Tongue (tissue), 2 donors: Measurements from ENCODE around the gene LRRC61. TPM values are rescaled to one million over a fixed set of nuclear protein-coding genes. Genes with fewer than 3 reads are reported as not detected.

Experiments used
- DNase-seq: peaks from one replicate; pipeline ENCODE4 v3.0.0-alpha.2; 2015
- total RNA-seq: library from RNA; depleted of rRNA; stranded (reverse); fragments of >200 nt; gene quantifications from one replicate; pipeline ENCODE4 v1.2.3, GENCODE V29; 2014

LRRC61 gene
- total RNA-seq, 1 donor from 2014 or later, result 6.3 TPM

GRCh38 chr7:150357270-150357669, 34.1 kb downstream of the LRRC61 start:
- DNase-seq, result no peak

- DNase-seq, result no peak
Observed at GRCh38 chr7:150357771-150358427, 34.7 kb downstream of the LRRC61 start.

GRCh38 chr7:150358433-150358832, 35.3 kb downstream of the LRRC61 start:
- DNase-seq, result no peak

GRCh38 chr7:150358988-150359621, 36.0 kb downstream of the LRRC61 start:
- no peak for DNase-seq

GRCh38 chr7:150359622-150360362, 36.6 kb downstream of the LRRC61 start:
- DNase-seq, result no peak

GRCh38 chr7:150360363-150361058, 37.4 kb downstream of the LRRC61 start:
- DNase-seq, result no peak

- DNase-seq, result no peak
Observed at GRCh38 chr7:150361402-150361801, 38.2 kb downstream of the LRRC61 start.

GRCh38 chr7:150361807-150362621, 38.9 kb downstream of the LRRC61 start:
- no peak for DNase-seq

- DNase-seq, result no peak
Observed at GRCh38 chr7:150363370-150363769, 40.2 kb downstream of the LRRC61 start.

GRCh38 chr7:150363872-150364271, 40.7 kb downstream of the LRRC61 start:
- DNase-seq, result no peak

- DNase-seq, result no peak
Observed at GRCh38 chr7:150365194-150365593, 42.0 kb downstream of the LRRC61 start.

GRCh38 chr7:150365673-150366398, 42.7 kb downstream of the LRRC61 start:
- no peak for DNase-seq

GRCh38 chr7:150367677-150368095, 44.5 kb downstream of the LRRC61 start:
- no peak for DNase-seq

GRCh38 chr7:150368096-150368883, 45.1 kb downstream of the LRRC61 start, which contains the start of gene REPIN1:
REPIN1 (plus strand) TSS chr7:150368822; CDS start chr7:150369712, 890 bp downstream.
- peak; percentile 96 for DNase-seq

GRCh38 chr7:150368884-150369747, 46.0 kb downstream of the LRRC61 start:
- DNase-seq, result peak; percentile 81

GRCh38 chr7:150369748-150370501, 46.8 kb downstream of the LRRC61 start:
- DNase-seq, result no peak

GRCh38 chr7:150370612-150371071, 47.5 kb downstream of the LRRC61 start:
- no peak for DNase-seq
